ENCODE data around the gene SMG1. TPM values are rescaled to one million over a fixed set of nuclear protein-coding genes. Genes with fewer than 3 reads are reported as not detected.

The SMG1 gene
- total RNA-seq, 1 donor = 77.7 TPM

DNA sequence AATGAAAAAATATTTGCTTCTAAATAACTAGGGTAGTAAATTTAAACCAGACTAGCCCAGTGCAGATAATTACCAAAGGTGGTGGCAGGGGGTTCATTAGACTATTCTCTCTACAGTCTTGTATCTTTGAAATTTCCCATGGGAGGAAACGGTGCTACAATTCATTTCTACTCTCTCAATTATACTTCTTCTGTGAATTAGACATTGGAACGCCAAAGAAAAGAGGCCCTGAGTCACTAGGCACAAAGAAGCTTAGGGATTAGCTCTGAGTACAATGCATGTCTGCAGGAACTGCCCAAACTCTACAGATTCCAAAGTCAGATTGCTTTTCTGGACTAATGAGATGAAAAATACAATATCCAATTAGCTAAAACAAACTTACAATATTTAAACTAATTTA, 94.2 kb downstream of the SMG1 start:
- TF ChIP-seq CTCF (IDR thresholded peaks at IDR 0.05; ENCODE audit: insufficient read depth, low read length) = no peak
- H3K4me3 ChIP-seq (ENCODE audit: low read depth, low read length) = no peak overlapping the region
- no peak for DNase-seq (ENCODE audit: low read depth)

DNA sequence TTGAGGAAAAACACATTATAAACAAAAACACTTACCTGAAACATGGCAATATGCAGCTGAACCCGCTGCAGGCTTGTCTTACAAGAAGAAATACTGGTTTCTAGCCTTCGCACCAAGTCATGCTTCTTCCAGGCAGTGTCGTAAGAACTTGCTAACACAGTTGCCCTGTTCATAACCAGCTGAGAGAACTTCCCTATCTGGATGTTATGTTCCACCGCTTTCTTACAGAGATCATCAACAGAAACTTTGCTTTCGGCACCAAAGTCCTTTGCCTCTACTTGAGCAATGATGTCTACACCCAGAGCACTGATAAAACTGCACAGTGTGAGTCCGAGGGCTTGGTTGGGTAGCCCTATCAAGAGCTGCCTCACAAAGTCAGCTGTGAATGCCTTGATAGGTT, 97.0 kb downstream of the SMG1 start:
- TF ChIP-seq CTCF (IDR thresholded peaks at IDR 0.05; ENCODE audit: insufficient read depth, low read length) = no peak
- DNase-seq (ENCODE audit: low read depth) = no peak
- H3K4me3 ChIP-seq (ENCODE audit: low read depth, low read length) = no peak overlapping the region

- no peak for TF ChIP-seq CTCF (IDR thresholded peaks at IDR 0.05; ENCODE audit: insufficient read depth, low read length)
- DNase-seq (ENCODE audit: low read depth) = no peak
- H3K4me3 ChIP-seq (ENCODE audit: low read depth, low read length) = no peak overlapping the region
Observed at GRCh38 chr16:18827890-18828289, 98.3 kb downstream of the SMG1 start.

DNA sequence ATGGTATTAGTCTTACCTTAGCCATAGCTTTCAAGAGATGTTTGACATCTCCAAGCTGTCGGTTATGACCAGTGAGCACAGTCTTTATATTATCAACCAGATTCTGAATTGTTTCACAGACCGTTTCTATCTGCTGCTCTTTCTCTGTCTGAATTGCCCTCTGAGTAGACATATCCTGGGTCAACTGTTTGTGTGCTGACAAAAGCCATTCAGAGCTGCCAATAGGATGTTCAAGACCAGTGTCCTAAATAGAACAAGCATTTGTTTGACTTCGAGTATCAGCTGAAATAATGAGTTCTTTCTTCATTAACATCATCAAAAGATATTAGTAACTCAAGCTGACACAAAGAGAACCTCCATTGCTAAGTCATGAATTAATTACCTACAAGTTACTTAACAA, 109.9 kb downstream of the SMG1 start:
- no peak for DNase-seq (ENCODE audit: low read depth)
- no peak overlapping the region for H3K4me3 ChIP-seq (ENCODE audit: low read depth, low read length)
- no peak for TF ChIP-seq CTCF (IDR thresholded peaks at IDR 0.05; ENCODE audit: insufficient read depth, low read length)

DNA sequence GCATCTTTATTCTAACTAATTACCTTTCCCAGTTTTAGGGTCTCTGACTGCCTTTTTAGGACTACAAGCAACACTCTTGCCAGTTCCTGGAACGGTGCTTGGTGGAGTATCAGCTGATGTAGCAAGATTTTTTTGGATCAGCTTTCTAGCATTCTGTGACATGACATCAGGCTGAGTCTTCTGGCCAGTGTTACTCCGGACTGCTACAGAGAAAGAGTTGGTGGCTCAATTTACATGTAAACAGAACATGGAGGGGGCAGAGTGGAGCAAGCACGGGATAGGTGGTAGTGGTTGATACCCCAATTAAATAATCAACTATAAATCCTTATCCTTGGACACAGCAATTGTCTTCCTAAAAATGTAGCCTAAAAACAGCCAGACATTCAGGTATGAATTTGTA, 114.3 kb downstream of the SMG1 start:
- DNase-seq (ENCODE audit: low read depth) = no peak
- no peak for TF ChIP-seq CTCF (IDR thresholded peaks at IDR 0.05; ENCODE audit: insufficient read depth, low read length)
- no peak overlapping the region for H3K4me3 ChIP-seq (ENCODE audit: low read depth, low read length)

- no peak for TF ChIP-seq CTCF (IDR thresholded peaks at IDR 0.05; ENCODE audit: insufficient read depth, low read length)
- no peak overlapping the region for H3K4me3 ChIP-seq (ENCODE audit: low read depth, low read length)
- no peak for DNase-seq (ENCODE audit: low read depth)
Observed at GRCh38 chr16:18809165-18809564, 117.0 kb downstream of the SMG1 start.

GRCh38 chr16:18805257-18805773, 120.9 kb downstream of the SMG1 start:
- TF ChIP-seq CTCF (IDR thresholded peaks at IDR 0.05; ENCODE audit: insufficient read depth, low read length) = no peak

More at GRCh38 chr16:18805257-18805773, 120.9 kb downstream of the SMG1 start:
- no peak overlapping the region for H3K4me3 ChIP-seq (ENCODE audit: low read depth, low read length)
- no peak for DNase-seq (ENCODE audit: low read depth)

Data from fibroblast of the aortic adventitia (primary cell).